MM.1S (cell line): ENCODE measurements around the gene CFAP126.
"Not testable (repeated sequence)": the region's sequence is repeated elsewhere in the genome, so short reads cannot be mapped to it uniquely, and the experiment has no call there.

ENCODE experiments used
- DNase-seq: peaks from one replicate; pipeline ENCODE4 v3.0.0-alpha.2; 2015
- H2AFZ ChIP-seq: fragments of 300-600 bp; sonication (generic); 2 replicates; pipeline ENCODE4 v1.6.0; 2016; ENCODE audit warnings: antibody characterized with exemption, low read length
- H3F3A ChIP-seq: fragments of 300-600 bp; sonication (generic); 2 replicates; pipeline ENCODE4 v1.6.1; 2016; ENCODE audit warnings: mild to moderate bottlenecking, antibody characterized with exemption, low read length, moderate library complexity, mixed read lengths; ENCODE audit not compliant: insufficient read depth
- H3K27ac ChIP-seq: fragments of 300-600 bp; sonication (generic); 2 replicates; pipeline ENCODE4 v1.5.1; 2016; ENCODE audit warnings: mild to moderate bottlenecking, low read length
- H3K27me3 ChIP-seq: fragments of 300-600 bp; sonication (generic); replicated peaks from 2 replicates; pipeline ENCODE4 v1.6.0; 2016; ENCODE audit warnings: low read length; ENCODE audit not compliant: insufficient read depth
- H3K36me3 ChIP-seq: fragments of 300-600 bp; sonication (generic); replicated peaks from 2 replicates; pipeline ENCODE4 v1.6.1; 2016; ENCODE audit warnings: mild to moderate bottlenecking, low read length, mixed read lengths; ENCODE audit not compliant: insufficient read depth
- H3K4me1 ChIP-seq: fragments of 300-600 bp; sonication (generic); 2 replicates; pipeline ENCODE4 v1.6.1; 2016; ENCODE audit warnings: low read length, mixed read lengths
- H3K4me2 ChIP-seq: fragments of 300-600 bp; sonication (generic); 2 replicates; pipeline ENCODE4 v1.6.0; 2016; ENCODE audit warnings: low read depth, low read length
- H3K4me3 ChIP-seq: fragments of 300-600 bp; sonication (generic); 2 replicates; pipeline ENCODE4 v1.5.1; 2016; ENCODE audit warnings: low read length, mixed read lengths
- H3K79me2 ChIP-seq: fragments of 300-600 bp; sonication (generic); 2 replicates; pipeline ENCODE4 v1.6.1; 2016; ENCODE audit warnings: mixed run types, low read length, mixed read lengths
- H3K9ac ChIP-seq: fragments of 300-600 bp; sonication (generic); 2 replicates; pipeline ENCODE4 v1.6.1; 2016; ENCODE audit warnings: low read length, mixed read lengths
- H3K9me2 ChIP-seq: fragments of 300-600 bp; sonication (generic); replicated peaks from 2 replicates; pipeline ENCODE4 v1.6.1; 2016; ENCODE audit warnings: mild to moderate bottlenecking, low read length, mixed read lengths; ENCODE audit not compliant: insufficient read depth
- H3K9me3 ChIP-seq: fragments of 300-600 bp; sonication (generic); replicated peaks from 2 replicates; pipeline ENCODE4 v1.6.1; 2016; ENCODE audit warnings: mild to moderate bottlenecking, low read length, mixed read lengths; ENCODE audit not compliant: insufficient read depth
- H4K20me1 ChIP-seq: fragments of 300-600 bp; sonication (generic); 2 replicates; pipeline ENCODE4 v1.6.1; 2016; ENCODE audit warnings: mild to moderate bottlenecking, low read length, moderate library complexity, mixed read lengths; ENCODE audit not compliant: insufficient read depth
- EZH2 ChIP-seq: fragments of 300-600 bp; sonication (generic); optimal IDR thresholded peaks from 2 replicates; pipeline ENCODE3; 2017; ENCODE audit warnings: low read depth, mild to moderate bottlenecking, antibody characterized with exemption, low read length, mixed read lengths
- TF ChIP-seq, protein P1 (sequence below): fragments of 300-600 bp; sonication (generic); IDR thresholded peaks from 2 replicates; pipeline ENCODE4 v1.5.1; 2016; ENCODE audit warnings: antibody characterized with exemption, low read length, mixed read lengths

Gene CFAP126

GRCh38 chr1:161367684-161368400 is at the start of gene CFAP126:
CFAP126 (minus strand) TSS chr1:161367876; CDS start chr1:161367868, 8 bp downstream.
- no peak within 1 kb of the TSS for H3K9ac ChIP-seq
- H4K20me1 ChIP-seq: no peaks in the 10 kb centered on the region
- no peak within 1 kb of the TSS for H3K4me2 ChIP-seq
- no peaks in the 10 kb centered on the region for H3K9me2 ChIP-seq
- no peaks in the 10 kb centered on the region for H3K79me2 ChIP-seq
- H3K36me3 ChIP-seq: no peaks in the 10 kb centered on the region
- DNase-seq: peak; percentile 28
- H3K27ac ChIP-seq: peak within 1 kb of the TSS; percentile 13; the same call in 1 of the 2 replicates
- no peaks in the 10 kb centered on the region for H3K27me3 ChIP-seq
- H3K4me3 ChIP-seq: no peak within 1 kb of the TSS
- no peaks in the 10 kb centered on the region for H3K9me3 ChIP-seq
- no peak within 1 kb of the TSS for H2AFZ ChIP-seq
- no peaks in the 10 kb centered on the region for H3F3A ChIP-seq
- peaks cover 5% of the 10 kb centered on the region; the same call in 1 of the 2 replicates for H3K4me1 ChIP-seq
- TF ChIP-seq, protein P1, sequence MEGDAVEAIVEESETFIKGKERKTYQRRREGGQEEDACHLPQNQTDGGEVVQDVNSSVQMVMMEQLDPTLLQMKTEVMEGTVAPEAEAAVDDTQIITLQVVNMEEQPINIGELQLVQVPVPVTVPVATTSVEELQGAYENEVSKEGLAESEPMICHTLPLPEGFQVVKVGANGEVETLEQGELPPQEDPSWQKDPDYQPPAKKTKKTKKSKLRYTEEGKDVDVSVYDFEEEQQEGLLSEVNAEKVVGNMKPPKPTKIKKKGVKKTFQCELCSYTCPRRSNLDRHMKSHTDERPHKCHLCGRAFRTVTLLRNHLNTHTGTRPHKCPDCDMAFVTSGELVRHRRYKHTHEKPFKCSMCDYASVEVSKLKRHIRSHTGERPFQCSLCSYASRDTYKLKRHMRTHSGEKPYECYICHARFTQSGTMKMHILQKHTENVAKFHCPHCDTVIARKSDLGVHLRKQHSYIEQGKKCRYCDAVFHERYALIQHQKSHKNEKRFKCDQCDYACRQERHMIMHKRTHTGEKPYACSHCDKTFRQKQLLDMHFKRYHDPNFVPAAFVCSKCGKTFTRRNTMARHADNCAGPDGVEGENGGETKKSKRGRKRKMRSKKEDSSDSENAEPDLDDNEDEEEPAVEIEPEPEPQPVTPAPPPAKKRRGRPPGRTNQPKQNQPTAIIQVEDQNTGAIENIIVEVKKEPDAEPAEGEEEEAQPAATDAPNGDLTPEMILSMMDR: peak; percentile 16; the same call in 1 of the 2 replicates
- TF ChIP-seq EZH2: no peak

DNA sequence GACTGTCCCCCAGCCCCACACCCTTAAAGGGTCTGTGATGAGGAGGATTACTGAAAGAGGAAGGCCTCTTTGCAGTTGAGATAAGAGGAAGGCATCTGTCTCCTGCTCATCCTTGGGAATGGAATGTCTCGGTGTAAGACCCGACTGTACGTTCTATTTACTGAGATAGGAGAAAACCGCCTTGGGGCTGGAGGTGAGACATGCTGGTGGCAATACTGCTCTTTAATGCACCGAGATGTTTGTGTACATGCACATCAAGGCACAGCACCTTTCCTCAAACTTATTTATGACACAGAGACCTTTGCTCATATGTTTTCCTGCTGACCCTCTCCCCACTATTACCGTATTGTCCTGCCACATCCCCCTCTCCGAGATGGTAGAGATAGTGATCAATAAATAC is 45.4 kb upstream of the CFAP126 start:
- not testable (repeated sequence) for H3K9ac ChIP-seq, H4K20me1 ChIP-seq, H3F3A ChIP-seq, DNase-seq, H2AFZ ChIP-seq, H3K9me2 ChIP-seq, H3K4me1 ChIP-seq, H3K4me3 ChIP-seq, H3K27me3 ChIP-seq, H3K27ac ChIP-seq, H3K9me3 ChIP-seq, H3K79me2 ChIP-seq, H3K36me3 ChIP-seq, H3K4me2 ChIP-seq

- H3K79me2 ChIP-seq, H3K9ac ChIP-seq, DNase-seq, H3K4me1 ChIP-seq, H3F3A ChIP-seq, H3K4me3 ChIP-seq, H3K9me3 ChIP-seq, H3K36me3 ChIP-seq, H3K27ac ChIP-seq, H3K27me3 ChIP-seq, H3K9me2 ChIP-seq, H4K20me1 ChIP-seq: not testable (repeated sequence)
- peak overlapping the region; percentile 84; the same call in 1 of the 2 replicates for H3K4me2 ChIP-seq
- peak overlapping the region; percentile 75; the same call in 1 of the 2 replicates for H2AFZ ChIP-seq
These were observed 42.9 kb upstream of the CFAP126 start for GRCh38 chr1:161410636-161410970.

DNA sequence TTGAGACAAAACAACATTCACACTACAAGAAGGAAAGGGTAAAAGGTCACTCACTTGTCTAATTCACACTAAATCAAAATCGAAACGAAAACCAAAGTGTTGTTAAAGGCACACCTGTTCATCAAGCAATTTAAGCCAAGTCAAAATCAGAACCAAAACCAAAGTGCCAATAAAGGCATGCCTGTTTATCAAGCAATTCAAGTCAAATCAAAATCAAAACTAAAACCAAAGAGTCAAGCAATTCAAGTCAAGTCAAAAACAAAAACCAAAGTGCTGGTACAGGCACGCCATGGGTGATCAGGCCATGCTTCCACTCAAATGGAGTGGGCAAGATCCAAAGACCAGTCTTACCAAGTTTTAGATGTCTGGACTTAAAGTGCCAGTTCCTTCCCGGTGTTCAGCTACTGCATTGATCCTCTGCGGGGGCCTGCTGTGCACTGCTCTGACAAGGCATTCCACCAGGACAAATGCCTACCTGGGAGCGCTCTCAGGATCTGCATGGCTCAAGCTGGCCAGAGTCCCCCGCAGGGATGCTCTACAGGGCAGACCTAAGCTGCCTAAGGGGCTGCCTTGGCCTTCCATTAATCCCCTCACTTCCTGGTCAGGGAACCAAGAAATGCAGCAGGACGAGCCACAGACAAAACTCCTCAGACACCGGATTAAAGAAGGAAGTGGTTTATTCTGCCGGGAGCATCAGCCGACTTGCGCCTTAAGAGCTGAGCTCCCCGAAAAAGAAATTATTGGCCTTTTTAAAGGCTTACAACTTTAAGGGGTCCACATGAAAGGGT is 42.4 kb upstream of the CFAP126 start:
- not testable (repeated sequence) for H3K36me3 ChIP-seq, H3K9ac ChIP-seq, H3K79me2 ChIP-seq, H3K9me3 ChIP-seq, H3K4me1 ChIP-seq, H3K27me3 ChIP-seq, H3F3A ChIP-seq, H3K9me2 ChIP-seq, H4K20me1 ChIP-seq
- peak overlapping the region; percentile 40; the same call in 1 of the 2 replicates for H3K27ac ChIP-seq
- peak overlapping the region; percentile 28 for H3K4me3 ChIP-seq
- H2AFZ ChIP-seq: peak overlapping the region; percentile 75
- peak; percentile 87 for DNase-seq
- H3K4me2 ChIP-seq: peak overlapping the region; percentile 84
